Measurements from ENCODE around the gene SGTA.

Gene SGTA

DNA sequence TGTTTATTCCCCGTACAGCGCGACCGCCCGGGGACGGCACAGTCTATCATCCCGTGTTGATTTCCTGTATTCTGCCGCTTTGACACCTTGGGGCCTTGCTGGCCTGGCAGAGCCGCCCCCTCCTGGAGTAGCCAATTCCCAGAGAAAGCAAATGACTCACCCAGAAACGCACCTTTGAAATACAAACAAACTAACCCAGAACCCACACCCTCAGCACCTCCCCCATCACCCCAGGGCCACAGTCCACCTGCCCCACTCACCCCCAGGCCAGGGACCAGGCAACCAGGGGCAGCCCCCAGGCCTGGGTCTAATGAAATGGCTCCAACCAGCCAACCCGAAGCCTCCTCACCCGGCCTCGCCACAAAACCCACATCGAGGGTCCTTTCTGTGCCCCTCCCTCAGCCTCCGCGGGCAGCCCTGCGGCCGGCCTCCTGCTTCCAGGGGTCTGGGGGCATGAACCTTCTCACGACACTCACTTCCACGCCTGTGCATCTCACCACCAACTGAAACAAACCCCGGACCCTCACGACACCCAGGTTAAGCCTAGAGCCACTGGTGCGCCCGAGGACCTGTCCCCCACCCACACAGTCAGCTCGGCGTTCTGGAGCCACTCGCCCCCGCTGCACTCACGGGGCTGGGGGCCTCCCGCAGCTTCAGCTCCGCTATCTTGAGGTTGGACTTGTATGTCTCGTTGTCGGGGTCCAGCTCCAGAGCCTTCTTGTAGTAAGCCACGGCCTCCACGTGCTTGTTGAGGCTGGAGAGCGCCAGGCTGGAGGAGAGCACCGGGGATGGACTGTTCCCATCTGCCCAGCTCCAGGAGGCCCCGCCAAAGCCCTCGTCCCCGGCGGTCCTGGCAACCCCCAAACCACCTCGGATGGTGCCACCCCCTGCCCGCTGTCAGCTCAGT, 20.9 kb downstream of the SGTA start:
- FAIRE-seq: no peak
- DNase-seq (ENCODE audit: insufficient read length, low spot score): no peak
- TF ChIP-seq CTCF (IDR thresholded peaks at IDR 0.05; ENCODE audit: insufficient read depth, missing control alignments): no peak

DNA sequence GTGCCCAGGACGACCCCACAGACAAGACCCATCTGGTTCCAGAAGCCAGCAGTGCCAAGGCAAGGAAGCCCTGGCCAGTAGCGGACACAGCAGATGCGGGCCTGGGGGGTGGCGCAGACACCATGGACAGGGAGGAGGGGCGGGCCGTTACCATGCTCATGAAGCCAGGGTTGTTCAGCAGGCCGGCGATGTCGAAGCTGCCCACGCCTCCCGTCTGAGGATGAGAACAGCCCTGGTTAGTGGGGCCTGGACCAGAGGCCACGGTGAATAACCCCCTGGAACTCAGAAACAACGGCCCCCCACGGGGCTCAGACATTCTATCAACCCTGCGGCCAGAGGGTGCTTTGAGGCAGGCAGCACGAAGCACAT, 21.8 kb downstream of the SGTA start:
- no peak for DNase-seq (ENCODE audit: insufficient read length, low spot score)
- TF ChIP-seq CTCF (IDR thresholded peaks at IDR 0.05; ENCODE audit: insufficient read depth, missing control alignments): no peak
- FAIRE-seq: no peak

DNA sequence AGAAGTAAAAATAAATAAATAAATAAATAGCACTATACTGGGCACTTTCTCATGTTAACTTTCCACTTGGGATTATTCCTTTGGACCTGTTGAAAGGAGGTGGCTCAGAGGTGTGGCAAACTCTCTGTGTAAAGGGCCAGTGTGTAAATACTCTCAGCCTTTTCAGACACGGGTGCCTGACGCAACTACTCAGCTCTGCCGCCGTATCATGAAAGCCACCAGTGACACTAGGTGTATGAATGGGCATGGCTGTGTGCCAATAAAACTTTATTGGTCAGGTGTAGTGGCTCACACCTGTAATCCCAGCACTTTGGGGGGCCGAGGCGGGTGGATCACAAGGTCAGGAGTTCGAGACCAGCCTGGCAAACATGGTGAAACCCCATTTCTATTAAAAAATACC, 23.1 kb downstream of the SGTA start:
- DNase-seq (ENCODE audit: insufficient read length, low spot score) (no peak), FAIRE-seq (no peak)
- no peak for TF ChIP-seq CTCF (IDR thresholded peaks at IDR 0.05; ENCODE audit: insufficient read depth, missing control alignments)

- no peak for TF ChIP-seq CTCF (IDR thresholded peaks at IDR 0.05; ENCODE audit: insufficient read depth, missing control alignments)
- no peak for DNase-seq (ENCODE audit: insufficient read length, low spot score)
- FAIRE-seq: no peak
These were observed 23.7 kb downstream of the SGTA start for GRCh38 chr19:2759362-2759761.

DNA sequence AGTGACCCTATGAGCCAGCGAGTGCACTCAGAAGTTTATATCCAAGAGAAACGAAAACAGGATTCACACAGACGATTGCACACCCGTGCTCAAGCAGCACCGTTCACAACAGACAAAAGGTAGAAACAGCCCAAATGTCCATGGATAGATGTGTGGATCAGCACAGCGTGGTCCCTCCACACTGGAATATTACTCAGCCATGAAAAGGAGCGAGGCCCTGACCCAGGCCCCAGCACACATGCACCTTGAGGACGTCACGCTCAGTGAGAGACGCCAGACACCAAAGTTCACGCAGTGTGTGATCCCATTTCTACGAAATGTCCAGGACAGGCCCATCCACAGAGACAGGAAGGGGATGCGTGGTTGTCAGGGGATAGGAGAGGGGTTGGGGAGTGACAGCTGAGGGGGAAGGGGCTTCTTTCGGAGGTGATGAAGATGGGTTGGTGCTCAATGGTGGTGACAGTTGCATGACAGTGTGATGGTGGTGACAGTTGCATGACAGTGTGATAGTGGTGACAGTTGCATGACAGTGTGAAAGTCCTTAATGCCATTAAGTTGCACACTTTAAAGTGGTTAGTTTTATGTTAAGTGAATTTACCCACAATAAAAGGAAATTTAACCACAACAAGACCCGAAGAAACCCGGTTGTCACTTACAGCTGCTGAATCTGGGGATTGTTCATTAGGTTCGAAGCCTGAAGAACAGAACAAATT, 24.3 kb downstream of the SGTA start:
- TF ChIP-seq CTCF (IDR thresholded peaks at IDR 0.05; ENCODE audit: insufficient read depth, missing control alignments): no peak
- FAIRE-seq: no peak
- DNase-seq (ENCODE audit: insufficient read length, low spot score): no peak

DNA sequence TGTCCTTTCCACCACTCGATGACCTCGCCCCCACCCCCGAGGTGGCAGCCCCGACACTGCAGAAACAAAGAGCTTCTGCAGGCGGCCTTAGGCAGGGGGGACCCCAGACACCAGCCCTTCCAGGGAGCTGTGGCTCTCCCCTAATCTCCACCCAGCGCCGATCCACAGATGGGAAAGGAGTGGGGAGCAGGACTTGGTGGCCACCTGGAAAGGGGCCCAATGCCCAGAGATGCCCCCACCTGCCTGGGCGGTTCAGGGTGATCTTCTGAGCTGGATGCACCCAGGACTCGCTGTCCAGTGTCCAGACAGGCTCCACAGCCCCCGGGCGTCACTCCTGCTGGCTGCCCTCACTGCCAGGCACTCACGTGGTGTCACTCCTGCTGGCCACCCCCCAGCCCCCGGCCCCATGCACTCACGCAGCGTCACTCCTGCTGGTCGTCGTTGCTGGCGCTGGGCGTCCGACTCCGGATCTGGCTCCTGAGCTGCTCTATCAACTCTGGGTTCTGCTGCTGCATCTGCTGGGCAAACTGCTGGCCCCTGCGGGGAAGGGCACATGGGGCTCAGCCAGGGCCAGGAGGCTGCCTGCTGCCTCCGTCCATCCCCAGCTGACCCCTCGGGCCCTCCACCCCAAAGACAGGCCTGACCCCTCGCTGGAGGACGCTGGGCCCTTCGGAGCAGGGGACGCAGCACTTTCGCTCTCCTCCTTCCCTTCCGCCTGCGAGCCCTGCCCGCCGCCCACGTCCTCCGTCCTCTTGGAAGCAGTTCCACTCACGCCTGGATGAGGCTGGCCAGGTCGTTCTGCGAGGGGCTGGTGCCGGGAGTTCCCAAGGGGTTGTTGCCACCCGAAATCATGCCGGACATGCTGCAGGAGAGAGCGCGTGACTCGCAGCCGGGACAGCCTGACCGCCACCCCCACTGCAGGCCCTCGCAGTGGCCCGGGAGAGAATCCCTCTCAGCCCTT, 25.9 kb downstream of the SGTA start:
- FAIRE-seq (no peak), DNase-seq (ENCODE audit: insufficient read length, low spot score) (no peak)
- no peak for TF ChIP-seq CTCF (IDR thresholded peaks at IDR 0.05; ENCODE audit: insufficient read depth, missing control alignments)

All from D721Med (cell line).